ENCODE data around the gene CSMD2. TPM values are rescaled to one million over a fixed set of nuclear protein-coding genes. Genes with fewer than 3 reads are reported as not detected.

The CSMD2 gene
- total and polyA plus RNA-seq, 2 of the 4 experiments (the other 2 are of a cell fraction) = under 0.01 to 0.36 TPM

DNA sequence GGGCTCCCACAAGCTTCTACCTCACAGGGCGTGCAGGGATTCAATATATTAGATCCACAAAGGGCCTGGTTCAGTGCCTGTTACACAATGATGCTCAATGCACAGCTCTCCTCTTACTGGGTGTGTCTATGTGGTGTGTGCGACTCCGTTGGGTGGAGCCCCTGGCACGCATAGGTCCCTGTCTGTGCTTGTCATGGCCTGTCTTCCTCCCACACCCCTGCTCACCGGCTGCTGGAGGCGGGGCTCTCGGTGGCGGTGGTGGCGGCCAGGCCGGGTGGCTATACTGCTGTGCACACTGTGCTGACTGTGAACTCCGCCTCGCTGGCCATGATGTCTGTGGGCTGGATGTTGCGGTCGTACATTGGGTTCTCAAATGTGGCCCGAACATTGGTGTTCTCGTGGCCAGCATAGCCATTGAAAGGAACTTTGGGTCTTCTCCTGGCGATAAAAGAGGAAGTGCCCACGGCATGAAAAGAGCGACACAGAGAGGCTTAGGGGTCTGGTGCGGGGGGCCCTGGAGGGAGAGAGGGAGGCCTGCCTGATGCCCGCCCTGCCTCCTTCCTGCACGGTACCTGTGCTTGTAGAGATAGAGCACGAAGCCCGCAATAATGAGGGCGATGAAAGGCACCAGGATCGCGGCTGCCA lies 645.7 kb downstream of the CSMD2 start:
- no peak overlapping the region for H3K4me2 ChIP-seq (ENCODE audit: low read depth, low read length)
- H3K9me1 ChIP-seq (ENCODE audit: insufficient read depth, low read length) = no peaks in the 10 kb centered on the region
- in situ Hi-C loops (cut with MboI; ENCODE audit: low sequenced_read_pairs) (no loop called here), intact Hi-C loops (cut with micrococcal nuclease) (no loop called here), dilution Hi-C loops (cut with HindIII; ENCODE audit: low sequenced_read_pairs, unreplicated experiment) (no loop called here)
- TF ChIP-seq MXI1 (IDR thresholded peaks at IDR 0.05; ENCODE audit: borderline replicate concordance, low read depth, low read length) = no peak
- TF ChIP-seq, protein P1, sequence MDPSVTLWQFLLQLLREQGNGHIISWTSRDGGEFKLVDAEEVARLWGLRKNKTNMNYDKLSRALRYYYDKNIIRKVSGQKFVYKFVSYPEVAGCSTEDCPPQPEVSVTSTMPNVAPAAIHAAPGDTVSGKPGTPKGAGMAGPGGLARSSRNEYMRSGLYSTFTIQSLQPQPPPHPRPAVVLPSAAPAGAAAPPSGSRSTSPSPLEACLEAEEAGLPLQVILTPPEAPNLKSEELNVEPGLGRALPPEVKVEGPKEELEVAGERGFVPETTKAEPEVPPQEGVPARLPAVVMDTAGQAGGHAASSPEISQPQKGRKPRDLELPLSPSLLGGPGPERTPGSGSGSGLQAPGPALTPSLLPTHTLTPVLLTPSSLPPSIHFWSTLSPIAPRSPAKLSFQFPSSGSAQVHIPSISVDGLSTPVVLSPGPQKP (IDR thresholded peaks at IDR 0.05; ENCODE audit: borderline replicate concordance, low read depth, low read length) = no peak
- H4K91ac ChIP-seq (ENCODE audit: insufficient read depth, low read depth, low read length) = no peak overlapping the region
- ATAC-seq (ENCODE audit: low read depth) (no peak), DNase-seq (no peak)
- no peak overlapping the region for H3K9ac ChIP-seq (ENCODE audit: low read depth, low read length)
- H2BK20ac ChIP-seq (ENCODE audit: low read depth, low read length) = no peak overlapping the region
- H4K20me1 ChIP-seq (ENCODE audit: insufficient read depth, low read length) = no peaks in the 10 kb centered on the region
- H2AK9ac ChIP-seq (replicated peaks; ENCODE audit: low read depth, low read length, poor library complexity) = no peak overlapping the region
- no peaks in the 10 kb centered on the region for H3K79me1 ChIP-seq (ENCODE audit: low read depth in 1 of 2, low read length in 2 of 2)
- 83% methylated on average over 22 of the region's 27 CpGs; no CpG with 5 or more reads in 1 of the 2 experiments for WGBS, 2 experiments (ENCODE audit: extremely low coverage in 2 of 2, insufficient read length in 1 of 2)
- H3K36me3 ChIP-seq (ENCODE audit: control insufficient read depth, insufficient read depth, low read length) = no peaks in the 10 kb centered on the region
- H3K9me3 ChIP-seq (ENCODE audit: control insufficient read depth, insufficient read depth, low read length) = no peaks in the 10 kb centered on the region
- no peak overlapping the region for H3K18ac ChIP-seq (ENCODE audit: low read depth, low read length)
- CTCF ChIA-PET = no interaction called here
- POLR2A ChIA-PET (ENCODE audit: unreplicated experiment) = no interaction called here
- H3K14ac ChIP-seq (replicated peaks; ENCODE audit: low read depth, low read length) = no peak overlapping the region
- H3K4me3 ChIP-seq (ENCODE audit: insufficient read depth, low read depth, low read length) = no peak overlapping the region
- BruUV-seq (replicated peaks) = no TSS peak
- no peak overlapping the region for H4K8ac ChIP-seq (ENCODE audit: low read depth in 2 of 2, low read length in 2 of 2)
- peaks cover 4% of the 10 kb centered on the region; the same call in 1 of the 2 replicates for H3K4me1 ChIP-seq (ENCODE audit: control insufficient read depth, insufficient read depth, low read length)
- H3K4ac ChIP-seq (ENCODE audit: low read depth, low read length) = no peak overlapping the region
- no peak overlapping the region for H2BK15ac ChIP-seq (ENCODE audit: low read depth, low read length)
- H2AFZ ChIP-seq (replicated peaks; ENCODE audit: low read length, poor library complexity) = no peak overlapping the region
- no peak overlapping the region for H2BK120ac ChIP-seq (ENCODE audit: low read depth, low read length)
- H2AK5ac ChIP-seq (ENCODE audit: low read depth, low read length) = no peak overlapping the region
- no peak overlapping the region for H3K56ac ChIP-seq (ENCODE audit: extremely low read depth, insufficient read depth, low read length)
- peaks cover 5% of the 10 kb centered on the region; the same call in 1 of the 2 replicates for H3K27me3 ChIP-seq (ENCODE audit: control insufficient read depth, insufficient read depth, low read length)
- H3K27ac ChIP-seq (ENCODE audit: insufficient read depth, low read length) = no peak overlapping the region
- H3K23ac ChIP-seq (ENCODE audit: low read depth, low read length) = no peak overlapping the region
- H4K5ac ChIP-seq (ENCODE audit: low read depth, low read length) = no peak overlapping the region
- no peak overlapping the region for H2BK5ac ChIP-seq (ENCODE audit: low read depth, low read length, poor library complexity, severe bottlenecking)
